T-cell (primary cell): ENCODE results near the gene GH1. TPM values are rescaled to one million over a fixed set of nuclear protein-coding genes. Genes with fewer than 3 reads are reported as not detected.
"Not testable (repeated sequence)": the region's sequence is repeated elsewhere in the genome, so short reads cannot be mapped to it uniquely, and the experiment has no call there.

Experiments used
- ATAC-seq, 4 experiments: fragments of 200-7000 bp in 3 of 4; fragments of 150-1000 bp in 1 of 4; cut with Tn5 transposase; replicated peaks in 1 of 4; 1 replicate in 3 of 4; 2 replicates in 1 of 4; pipeline ENCODE4 v1.10.0; 2021; ENCODE audit warnings: moderate library complexity in 3 of 4, mild to moderate bottlenecking in 2 of 4, moderate number of reproducible peaks in 1 of 4
- CTCF ChIA-PET, 2 donors: fragments of 300-600 bp; sonication (Branson Sonifier 250); formaldehyde crosslinking; loops; one replicate each; lab custom pipeline; 2022; ENCODE audit warnings: antibody characterized with exemption in 2 of 2; lab: Charles Lee
- POLR2A ChIA-PET, 2 donors: fragments of 300-600 bp; sonication (Branson Sonifier 250); formaldehyde crosslinking; loops; one replicate each; lab custom pipeline; 2022; ENCODE audit warnings: antibody characterized with exemption in 2 of 2; lab: Charles Lee
- DNase-seq, 35 experiments: peaks; one replicate each; pipeline versions ENCODE4 v3.0.0 to v3.0.0-alpha.2; 2013 to 2023
- H3K27ac ChIP-seq: one replicate; pipeline ENCODE4 v1.5.1; 2013; ENCODE audit warnings: low read length
- H3K27me3 ChIP-seq, 2 experiments: replicated peaks in 1 of 2; 1 replicate in 1 of 2; 2 replicates in 1 of 2; pipeline versions ENCODE4 v1.6.1 to v1.7.0; 2013; ENCODE audit warnings: low read length in 1 of 2, mixed read lengths in 1 of 2; ENCODE audit not compliant: control insufficient read depth in 2 of 2, insufficient read depth in 2 of 2; ENCODE audit errors: extremely low read depth in 1 of 2
- H3K36me3 ChIP-seq, 2 donors: 1 replicate in 1 of 2; 2 replicates in 1 of 2; pipeline versions ENCODE4 v1.6.1 to v1.7.0; 2013; ENCODE audit warnings: low read length in 1 of 2; ENCODE audit not compliant: control insufficient read depth in 2 of 2, insufficient read depth in 1 of 2; ENCODE audit errors: extremely low read depth in 1 of 2
- H3K4me1 ChIP-seq, 2 experiments: 1 replicate in 1 of 2; 2 replicates in 1 of 2; pipeline versions ENCODE4 v1.6.1 to v1.7.0; 2013; ENCODE audit warnings: low read length in 2 of 2, mixed read lengths in 1 of 2; ENCODE audit not compliant: insufficient read depth in 2 of 2, control insufficient read depth in 1 of 2; ENCODE audit errors: extremely low read depth in 1 of 2
- H3K4me3 ChIP-seq, 2 donors: 1 replicate in 1 of 2; 2 replicates in 1 of 2; pipeline versions ENCODE4 v1.5.1 to v1.7.0; 2013; ENCODE audit warnings: mild to moderate bottlenecking in 2 of 2, low read length in 1 of 2, moderate library complexity in 1 of 2; ENCODE audit not compliant: control insufficient read depth in 1 of 2; ENCODE audit errors: extremely low read depth in 1 of 2
- H3K9me3 ChIP-seq: 2 replicates; pipeline ENCODE4 v1.7.0; 2013
- H3K27ac Mint-ChIP-seq, 2 donors: one replicate each; pipeline ENCODE4 v1.8.0; 2020 to 2021; ENCODE audit warnings: mild to moderate bottlenecking in 2 of 2, mixed read lengths in 2 of 2
- H3K27me3 Mint-ChIP-seq, 2 donors: one replicate each; pipeline ENCODE4 v1.8.0; 2021 to 2022; ENCODE audit warnings: mixed read lengths in 2 of 2
- H3K36me3 Mint-ChIP-seq: one replicate; pipeline ENCODE4 v1.8.0; 2021; ENCODE audit warnings: mixed read lengths
- H3K4me1 Mint-ChIP-seq, 3 donors: one replicate each; pipeline ENCODE4 v1.8.0; 2020 to 2022; ENCODE audit warnings: mixed read lengths in 3 of 3, mild to moderate bottlenecking in 1 of 3
- H3K4me3 Mint-ChIP-seq, 3 donors: one replicate each; pipeline ENCODE4 v1.8.0; 2020 to 2022; ENCODE audit warnings: mild to moderate bottlenecking in 3 of 3, mixed read lengths in 3 of 3, moderate library complexity in 3 of 3
- H3K9me3 Mint-ChIP-seq, 3 donors: one replicate each; pipeline ENCODE4 v1.8.0; 2020 to 2022; ENCODE audit warnings: mixed read lengths in 3 of 3
- WGBS: methylation state at CpG from one replicate; pipeline ENCODE4 v1.1.5; 2013; ENCODE audit warnings: missing lambda C conversion rate; ENCODE audit not compliant: insufficient coverage; 5-methylcytosine and 5-hydroxymethylcytosine counted together
- total RNA-seq, 35 experiments: library from RNA in 6 of 35; stranded (reverse) in 6 of 35; fragments of 120-200 nt in 1 of 35; gene quantifications; one replicate each; pipeline versions ENCODE4 v1.2.1 to v1.2.4 and lab custom pipeline; 2013 to 2026

The GH1 gene
- total RNA-seq, 5 donors from 2014 or later (not counting 1 experiment from before 2014, with no cell fraction given) = not detected

DNA sequence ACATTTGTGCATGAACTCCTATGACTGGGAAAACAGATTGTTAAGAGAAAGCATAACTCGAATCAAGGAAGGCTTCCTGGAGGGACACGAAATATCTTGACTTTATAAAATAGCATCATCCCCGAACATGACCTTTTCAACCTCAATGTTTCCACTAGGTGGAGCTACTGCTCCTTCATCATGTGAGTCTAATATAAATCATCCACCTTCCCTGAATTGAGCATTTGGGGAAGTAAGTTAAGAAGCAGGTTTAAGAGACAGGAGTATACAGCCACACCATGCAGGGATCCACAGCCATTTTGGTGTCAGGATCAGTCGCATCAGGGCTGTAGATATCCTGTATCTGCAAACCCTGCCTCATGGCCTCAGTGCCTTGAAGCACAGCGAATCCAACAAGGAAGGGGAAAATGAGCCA is 14.8 kb downstream of the GH1 start:
- H3K27ac ChIP-seq, H3K4me1 Mint-ChIP-seq, H3K4me3 Mint-ChIP-seq, H3K4me1 ChIP-seq, H3K36me3 Mint-ChIP-seq, H3K9me3 Mint-ChIP-seq, H3K27me3 ChIP-seq, H3K36me3 ChIP-seq, POLR2A ChIA-PET, H3K9me3 ChIP-seq, H3K27me3 Mint-ChIP-seq, H3K4me3 ChIP-seq, H3K27ac Mint-ChIP-seq: not testable (repeated sequence)
- ATAC-seq = peak; percentile 60 to 75 (median 70)
- WGBS = 100% methylated on average over 1 of the region's 5 CpGs
- CTCF ChIA-PET = interaction anchor here (0.6 to 1.0 kb wide), 3 partner anchors 14 to 565 kb away, joined by 3 to 4 read pairs (median 3); no protein-coding TSS in a partner anchor
- DNase-seq = peak in 9 of 35 experiments; percentile 10 to 51 (median 18)

DNA sequence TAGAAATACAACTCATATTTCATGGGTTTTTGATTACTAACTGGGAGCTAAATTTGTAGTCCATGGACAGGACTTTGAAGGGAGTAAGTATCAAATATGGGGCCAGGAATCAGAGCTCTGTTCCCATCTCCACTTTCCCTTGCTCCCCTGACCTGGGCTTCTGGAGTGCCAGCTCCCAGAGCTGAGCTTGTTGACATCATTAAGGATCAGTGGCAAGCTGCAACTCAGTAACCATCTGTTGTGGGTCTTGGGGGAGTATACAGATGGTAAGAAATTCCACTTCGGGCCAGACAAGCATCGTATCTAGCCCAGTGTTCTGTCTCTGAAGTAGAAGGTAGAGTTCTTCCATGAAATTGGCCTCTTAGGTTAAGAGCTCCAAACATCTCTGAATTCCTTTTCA is 16.7 kb downstream of the GH1 start:
- H3K27ac ChIP-seq, H3K4me1 ChIP-seq, H3K9me3 Mint-ChIP-seq, DNase-seq, H3K27ac Mint-ChIP-seq, H3K27me3 Mint-ChIP-seq, ATAC-seq, POLR2A ChIA-PET, H3K36me3 ChIP-seq, H3K4me3 Mint-ChIP-seq, H3K4me1 Mint-ChIP-seq, H3K4me3 ChIP-seq, H3K9me3 ChIP-seq, H3K36me3 Mint-ChIP-seq, H3K27me3 ChIP-seq: not testable (repeated sequence)
- CTCF ChIA-PET = interaction anchor here (0.6 to 1.2 kb wide), 6 partner anchors 11 to 902 kb away, joined by 3 to 4 read pairs (median 3); no protein-coding TSS in a partner anchor
- WGBS = 100% methylated on average over 1 of the region's 2 CpGs

DNA sequence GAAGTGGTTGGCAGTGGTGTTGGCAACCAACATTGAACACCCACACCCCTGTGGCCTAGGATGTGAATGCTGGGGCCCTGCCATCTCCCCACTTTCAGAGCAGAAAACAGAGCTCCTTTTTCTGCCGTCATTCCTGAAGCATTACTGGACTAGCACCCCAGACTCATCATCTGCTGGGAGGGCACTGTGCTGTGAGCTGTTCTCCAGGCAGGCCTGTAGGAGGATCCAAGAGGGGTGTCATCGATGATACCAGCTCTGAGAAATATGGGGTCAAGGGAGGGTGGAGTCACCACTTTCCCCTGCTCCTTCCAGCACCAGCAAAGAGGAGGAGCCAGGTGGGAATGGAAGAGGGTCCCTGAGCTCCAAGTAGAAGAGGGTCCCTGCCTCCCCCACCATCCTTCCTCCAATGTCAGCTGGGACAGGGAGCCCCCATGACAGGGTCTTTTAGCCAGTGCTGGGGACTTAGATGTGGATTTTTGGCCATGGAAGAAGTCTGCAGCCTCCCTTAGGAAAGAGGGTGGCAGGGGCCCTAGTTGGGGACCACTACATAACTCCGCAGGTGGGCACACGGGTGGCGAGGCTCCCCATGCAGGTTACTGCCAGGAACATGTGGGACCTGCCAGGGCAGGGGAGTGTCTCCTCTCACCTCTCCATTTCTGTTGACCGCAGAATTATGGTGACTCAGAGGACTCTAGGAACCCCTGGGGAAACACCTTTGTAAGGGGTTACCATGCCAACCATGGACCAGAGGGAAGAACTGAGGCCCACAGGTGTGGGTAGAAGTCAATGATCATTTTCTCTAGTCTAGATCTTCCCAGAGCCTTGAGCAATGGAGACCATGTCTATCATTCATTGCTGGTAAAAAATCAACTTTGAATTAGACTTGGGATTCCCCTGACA is 19.5 kb downstream of the GH1 start:
- H3K4me1 ChIP-seq, H3K9me3 ChIP-seq, H3K4me1 Mint-ChIP-seq, H3K27ac ChIP-seq, H3K9me3 Mint-ChIP-seq, H3K27me3 ChIP-seq, H3K4me3 ChIP-seq, H3K36me3 ChIP-seq, H3K27ac Mint-ChIP-seq, H3K36me3 Mint-ChIP-seq, POLR2A ChIA-PET, H3K27me3 Mint-ChIP-seq, H3K4me3 Mint-ChIP-seq: not testable (repeated sequence)
- CTCF ChIA-PET = interaction anchor here (0.6 kb wide), 2 partner anchors 63 to 119 kb away, joined by 3 read pairs; no protein-coding TSS in a partner anchor
- 100% methylated on average over 1 of the region's 6 CpGs for WGBS
- peak in 3 of 35 experiments; percentile 7 to 47 (median 13) for DNase-seq
- peak in 2 of 4 experiments; percentile 38 to 58 for ATAC-seq

DNA sequence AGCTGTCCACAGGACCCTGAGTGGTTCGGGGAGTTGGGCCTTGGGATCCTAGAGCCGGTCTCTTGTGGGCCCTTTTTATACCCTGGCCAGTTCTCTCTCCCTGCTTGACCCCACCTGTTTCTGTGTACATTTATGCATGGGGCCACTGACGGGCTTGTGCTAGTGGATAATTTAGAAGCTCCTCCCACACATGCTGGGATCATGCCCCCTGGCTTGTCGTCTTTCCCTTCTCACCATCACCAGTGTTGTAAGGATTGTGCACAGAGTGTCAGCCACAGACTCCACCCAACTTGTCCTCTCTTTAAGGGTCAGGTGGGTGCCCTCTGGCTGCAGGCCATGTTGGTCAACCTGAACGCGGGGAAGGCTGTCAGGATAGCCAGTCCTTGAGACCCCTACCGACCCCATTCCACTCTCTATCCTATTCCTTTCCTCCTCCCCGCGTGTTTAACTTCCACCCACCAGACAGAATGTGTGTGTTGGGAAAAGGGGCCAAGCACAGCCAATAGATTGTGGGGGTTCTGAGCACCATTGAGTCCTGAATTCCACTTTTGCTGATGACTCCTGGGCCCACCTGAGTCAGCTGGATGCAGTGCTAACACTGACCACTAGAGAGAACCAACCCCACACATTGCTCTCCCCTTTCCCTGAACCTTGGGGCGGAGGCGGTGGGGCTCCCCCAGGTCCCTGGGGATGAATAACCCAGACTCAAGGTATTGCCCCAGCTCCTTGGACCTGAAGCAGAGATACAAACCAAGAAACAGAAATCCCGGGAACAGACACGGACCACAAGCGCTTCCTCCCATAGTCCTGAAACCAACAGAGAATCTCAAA is 21.9 kb downstream of the GH1 start, which contains the start of gene CSH1:
Gene CSH1 (minus strand): TSS at position 51 of the 831 bp plus-strand sequence. CDS start 63 bp downstream, outside the sequence.
- H3K9me3 Mint-ChIP-seq, CTCF ChIA-PET, H3K27me3 Mint-ChIP-seq, H3K4me1 ChIP-seq, H3K4me1 Mint-ChIP-seq, ATAC-seq, H3K27ac Mint-ChIP-seq, H3K36me3 Mint-ChIP-seq, POLR2A ChIA-PET, H3K9me3 ChIP-seq, DNase-seq, H3K27me3 ChIP-seq, H3K27ac ChIP-seq, H3K4me3 Mint-ChIP-seq, H3K4me3 ChIP-seq, H3K36me3 ChIP-seq: not testable (repeated sequence)
- WGBS = no CpG with 5 or more reads among the region's 14 CpGs

DNA sequence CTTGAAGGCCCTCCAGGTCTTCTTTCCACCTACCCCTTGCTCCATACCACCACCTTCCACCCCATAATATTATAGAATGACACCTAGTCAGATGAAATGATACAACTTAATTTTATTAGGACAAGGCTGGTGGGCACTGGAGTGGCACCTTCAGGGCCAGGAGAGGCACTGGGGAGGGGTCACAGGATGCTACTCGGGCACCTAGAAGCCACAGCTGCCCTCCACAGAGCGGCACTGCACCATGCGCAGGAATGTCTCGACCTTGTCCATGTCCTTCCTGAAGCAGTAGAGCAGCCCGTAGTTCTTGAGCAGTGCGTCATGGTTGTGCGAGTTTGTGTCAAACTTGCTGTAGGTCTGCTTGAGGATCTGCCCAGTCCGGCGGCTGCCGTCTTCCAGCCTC is 23.8 kb downstream of the GH1 start:
- POLR2A ChIA-PET, H3K36me3 ChIP-seq, CTCF ChIA-PET, H3K9me3 ChIP-seq, H3K27ac ChIP-seq, H3K27ac Mint-ChIP-seq, H3K27me3 Mint-ChIP-seq, H3K4me1 Mint-ChIP-seq, H3K4me3 Mint-ChIP-seq, H3K9me3 Mint-ChIP-seq, H3K36me3 Mint-ChIP-seq, H3K4me1 ChIP-seq, ATAC-seq, H3K27me3 ChIP-seq, DNase-seq, H3K4me3 ChIP-seq: not testable (repeated sequence)
- no CpG with 5 or more reads among the region's 10 CpGs for WGBS

DNA sequence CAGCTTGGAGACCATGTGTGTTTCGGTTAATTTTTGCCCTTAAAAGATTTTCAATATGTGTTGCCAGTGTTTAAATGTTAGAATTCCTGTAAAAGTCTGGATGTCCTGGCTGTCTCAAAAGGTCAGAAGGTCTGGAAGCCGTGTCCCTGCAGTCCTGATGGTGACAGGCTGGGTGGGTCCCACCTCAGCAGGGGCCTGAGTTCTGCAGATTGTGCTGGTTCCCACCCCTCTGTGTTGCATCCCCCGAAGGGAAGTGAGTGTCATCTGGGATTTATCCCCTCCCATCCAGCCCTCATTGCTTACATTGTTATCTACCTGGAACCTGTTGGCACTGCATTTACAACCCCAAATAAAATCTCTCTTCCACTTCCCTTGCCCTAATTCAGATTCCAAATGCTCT is 24.6 kb downstream of the GH1 start:
- H3K4me3 ChIP-seq, H3K27me3 ChIP-seq, H3K27me3 Mint-ChIP-seq, DNase-seq, POLR2A ChIA-PET, H3K4me3 Mint-ChIP-seq, H3K9me3 ChIP-seq, H3K4me1 Mint-ChIP-seq, H3K27ac ChIP-seq, ATAC-seq, CTCF ChIA-PET, H3K4me1 ChIP-seq, H3K36me3 ChIP-seq, H3K27ac Mint-ChIP-seq, H3K36me3 Mint-ChIP-seq, H3K9me3 Mint-ChIP-seq: not testable (repeated sequence)
- WGBS = 83% methylated on average over 1 of the region's 3 CpGs
